GM12892 (cell line): ENCODE results near the gene PLAAT4.

Experiments
- POLR2A ChIP-seq: IDR thresholded peaks from 2 replicates; pipeline ENCODE4 v1.6.1; 2011; ENCODE audit warnings: low read depth, low read length, control low read depth
- POLR2AphosphoS5 ChIP-seq: IDR thresholded peaks from 2 replicates; pipeline ENCODE4 v1.6.1; 2011; ENCODE audit warnings: low read depth, low read length, control low read depth
- TAF1 ChIP-seq: IDR thresholded peaks from 2 replicates; pipeline ENCODE4 v1.6.1; 2011; ENCODE audit warnings: low read depth, mild to moderate bottlenecking, control low read depth, low read length, borderline replicate concordance

DNA sequence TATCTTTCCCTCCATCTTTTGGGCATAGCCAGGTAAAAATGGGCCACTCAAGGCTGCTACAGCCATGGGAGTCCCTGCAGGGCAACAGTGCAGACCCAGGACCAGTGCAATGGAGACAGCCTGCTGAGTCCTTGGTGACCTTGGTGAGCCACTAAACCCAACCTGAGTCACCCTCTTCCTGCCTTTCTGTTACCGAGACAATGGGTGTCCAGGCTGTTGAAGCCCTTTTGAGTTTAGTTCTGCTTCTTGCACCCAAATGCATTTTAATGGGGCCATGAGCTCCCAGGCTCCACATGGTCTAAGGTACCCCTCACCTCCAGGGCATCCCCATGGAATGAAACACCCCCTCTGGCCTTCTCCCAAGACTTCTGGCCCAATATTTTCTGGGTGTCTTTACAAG, 874 bp upstream of the PLAAT4 start:
- TF ChIP-seq POLR2A, result no peak
- TF ChIP-seq POLR2AphosphoS5, result no peak
- TF ChIP-seq TAF1, result no peak
